NT2/D1 (cell line): ENCODE results near the gene POU3F1.

Experiments used
- DNase-seq: peaks from one replicate; pipeline ENCODE4 v3.0.0-alpha.2; 2011; ENCODE audit warnings: low read depth, low spot score
- H3K27me3 ChIP-seq: 2 replicates; pipeline ENCODE4 v1.6.0; 2011; ENCODE audit warnings: mild to moderate bottlenecking; ENCODE audit not compliant: insufficient read length, insufficient read depth
- H3K36me3 ChIP-seq: 2 replicates; pipeline ENCODE4 v1.6.1; 2011; ENCODE audit warnings: mild to moderate bottlenecking, low read length, mixed read lengths; ENCODE audit not compliant: insufficient read depth, insufficient read length
- H3K4me1 ChIP-seq: 2 replicates; pipeline ENCODE4 v1.5.1; 2011; ENCODE audit not compliant: insufficient read depth, insufficient read length
- H3K4me3 ChIP-seq: 2 replicates; pipeline ENCODE4 v1.5.1; 2011; ENCODE audit warnings: low read depth; ENCODE audit not compliant: insufficient read length
- H3K9ac ChIP-seq: 2 replicates; pipeline ENCODE4 v1.6.0; 2011; ENCODE audit warnings: low read depth; ENCODE audit not compliant: insufficient read length
- H3K9me3 ChIP-seq: 2 replicates; pipeline ENCODE4 v1.5.1; 2011; ENCODE audit warnings: mild to moderate bottlenecking, low read length; ENCODE audit not compliant: insufficient read depth
- SUZ12 ChIP-seq: IDR thresholded peaks from 2 replicates; pipeline ENCODE4 v1.6.1; 2011; ENCODE audit not compliant: insufficient read length, insufficient read depth; ENCODE audit errors: extremely low read depth
- YY1 ChIP-seq: IDR thresholded peaks from 2 replicates; pipeline ENCODE4 v1.6.1; 2011; ENCODE audit not compliant: insufficient read length, insufficient read depth
- ZNF274 ChIP-seq: IDR thresholded peaks from 2 replicates; pipeline ENCODE4 v1.6.1; 2011; ENCODE audit warnings: mild to moderate bottlenecking, low read depth, low read length

POU3F1 gene

GRCh38 chr1:38046884-38047602, 450 bp upstream of the POU3F1 start:
- Histone ChIP-seq H3K9ac (peak overlapping the region; percentile 88), H3K27me3 (peaks cover 53% of the 10 kb centered on the region), H3K4me3 (peak overlapping the region; percentile 71), H3K4me1 (peaks cover 25% of the 10 kb centered on the region), H3K9me3 (no peaks in the 10 kb centered on the region), H3K36me3 (peaks cover 13% of the 10 kb centered on the region)
- no peak for TF ChIP-seq YY1
- no peak for TF ChIP-seq SUZ12
- no peak for TF ChIP-seq ZNF274
- DNase-seq: no peak

GRCh38 chr1:38045401-38046332, 926 bp downstream of the POU3F1 start:
- TF ChIP-seq SUZ12 (peak; percentile 45), ZNF274 (no peak), YY1 (no peak)
- H3K9ac ChIP-seq: peak overlapping the region; percentile 83
- no peaks in the 10 kb centered on the region for H3K9me3 ChIP-seq
- H3K4me3 ChIP-seq: peak overlapping the region; percentile 68
- peaks cover 53% of the 10 kb centered on the region for H3K27me3 ChIP-seq
- H3K36me3 ChIP-seq: peaks cover 16% of the 10 kb centered on the region
- peaks cover 19% of the 10 kb centered on the region for H3K4me1 ChIP-seq
- no peak for DNase-seq

GRCh38 chr1:38044221-38045215, 2.1 kb downstream of the POU3F1 start:
- Histone ChIP-seq H3K4me1 (peaks cover 19% of the 10 kb centered on the region), H3K9me3 (peaks cover 6% of the 10 kb centered on the region), H3K4me3 (peak overlapping the region; percentile 68), H3K27me3 (peaks cover 51% of the 10 kb centered on the region), H3K9ac (peak overlapping the region; percentile 83), H3K36me3 (peaks cover 16% of the 10 kb centered on the region)
- TF ChIP-seq ZNF274 (no peak), YY1 (no peak), SUZ12 (no peak)
- no peak for DNase-seq

GRCh38 chr1:38043036-38043747, 3.4 kb downstream of the POU3F1 start:
- no peak overlapping the region for H3K9ac ChIP-seq
- no peak overlapping the region for H3K4me3 ChIP-seq
- DNase-seq: no peak

GRCh38 chr1:38041936-38042834, 4.4 kb downstream of the POU3F1 start:
- DNase-seq: no peak
- H3K4me3 ChIP-seq: no peak overlapping the region
- peaks cover 28% of the 10 kb centered on the region for H3K27me3 ChIP-seq
- H3K9ac ChIP-seq: no peak overlapping the region
- peaks cover 7% of the 10 kb centered on the region for H3K4me1 ChIP-seq
- peaks cover 16% of the 10 kb centered on the region for H3K36me3 ChIP-seq
- peaks cover 18% of the 10 kb centered on the region for H3K9me3 ChIP-seq
- no peak for TF ChIP-seq ZNF274
- no peak for TF ChIP-seq YY1

More at GRCh38 chr1:38043036-38043747, 3.4 kb downstream of the POU3F1 start:
- Histone ChIP-seq H3K27me3 (peaks cover 38% of the 10 kb centered on the region), H3K36me3 (peaks cover 16% of the 10 kb centered on the region), H3K9me3 (peaks cover 18% of the 10 kb centered on the region), H3K4me1 (peaks cover 14% of the 10 kb centered on the region)
- TF ChIP-seq ZNF274 (no peak), SUZ12 (no peak), YY1 (no peak)
